ENCODE measurements around the gene AFAP1.

- TF ChIP-seq POLR2A (IDR thresholded peaks at IDR 0.05) (no peak), CTCF (IDR thresholded peaks at IDR 0.05) (no peak)
Measured at GRCh38 chr4:7722766-7723387, 216.8 kb downstream of the AFAP1 start.
